Nephron (organoid): ENCODE results near the gene MAD1L1.

Source experiments
- H3K27ac Mint-ChIP-seq, 3 experiments: 2 replicates each; pipeline ENCODE4 v1.8.0; 2020; ENCODE audit warnings: mixed read lengths in 3 of 3, mild to moderate bottlenecking in 2 of 3, moderate library complexity in 1 of 3
- H3K27me3 Mint-ChIP-seq: 2 replicates; pipeline ENCODE4 v1.8.0; 2021; ENCODE audit warnings: low read depth, mild to moderate bottlenecking, moderate library complexity, mixed read lengths
- H3K36me3 Mint-ChIP-seq: 2 replicates; pipeline ENCODE4 v1.8.0; 2020; ENCODE audit warnings: low read depth, mixed read lengths
- H3K4me1 Mint-ChIP-seq: 2 replicates; pipeline ENCODE4 v1.8.0; 2020; ENCODE audit warnings: mixed read lengths
- H3K4me3 Mint-ChIP-seq, 3 experiments: 2 replicates each; pipeline ENCODE4 v1.8.0; 2020; ENCODE audit warnings: mild to moderate bottlenecking in 3 of 3, mixed read lengths in 3 of 3, moderate library complexity in 2 of 3
- H3K9me3 Mint-ChIP-seq: 2 replicates; pipeline ENCODE4 v1.8.0; 2020; ENCODE audit warnings: mixed read lengths
- TF ChIP-seq, protein P1 (sequence below), 3 experiments: fragments of 200-600 bp; sonication (generic); IDR thresholded peaks; one replicate each; pipeline ENCODE4 v1.5.0; 2021; ENCODE audit warnings: antibody characterized with exemption in 3 of 3; ENCODE audit not compliant: unreplicated experiment in 3 of 3

The MAD1L1 gene

DNA sequence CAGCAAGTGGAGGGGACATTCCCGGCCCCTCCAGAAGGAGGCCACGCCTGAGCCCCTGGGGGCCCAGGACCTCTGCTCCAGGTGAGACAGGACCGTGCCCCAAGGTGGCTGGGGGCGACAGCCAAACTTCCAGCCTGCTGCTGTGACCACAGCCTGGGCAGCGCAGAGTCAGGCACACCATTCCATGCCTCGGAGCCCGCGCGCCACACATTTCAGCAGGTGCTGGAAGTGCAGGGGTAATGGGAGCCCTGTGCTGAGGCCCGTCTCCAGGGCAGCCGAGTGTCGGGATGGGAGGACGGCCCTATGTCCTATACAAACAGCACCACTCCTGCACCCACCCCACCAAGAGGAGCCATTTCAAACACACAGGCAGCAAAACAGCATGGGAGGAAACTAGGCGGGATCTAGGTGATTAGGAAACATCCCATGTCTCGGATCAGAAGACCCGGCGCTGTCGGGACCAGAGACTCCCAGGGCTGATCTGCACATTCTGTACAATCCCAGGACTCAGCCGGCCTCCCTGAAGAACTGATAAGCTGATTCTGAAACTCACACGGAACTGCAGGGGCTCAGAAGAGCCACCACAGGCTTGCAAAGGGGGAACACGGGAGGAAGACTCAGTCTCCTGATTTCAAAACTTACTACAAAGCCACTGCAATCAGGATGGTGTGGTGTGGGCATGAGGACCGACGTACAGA lies 290.4 kb downstream of the MAD1L1 start:
- peak overlapping the region in 1 of 3 experiments; percentile 48 for H3K27ac Mint-ChIP-seq
- peaks cover 9% of the 10 kb centered on the region for H3K36me3 Mint-ChIP-seq
- H3K27me3 Mint-ChIP-seq = peaks cover 10% of the 10 kb centered on the region
- peaks cover 3% of the 10 kb centered on the region for H3K9me3 Mint-ChIP-seq
- TF ChIP-seq, protein P1, sequence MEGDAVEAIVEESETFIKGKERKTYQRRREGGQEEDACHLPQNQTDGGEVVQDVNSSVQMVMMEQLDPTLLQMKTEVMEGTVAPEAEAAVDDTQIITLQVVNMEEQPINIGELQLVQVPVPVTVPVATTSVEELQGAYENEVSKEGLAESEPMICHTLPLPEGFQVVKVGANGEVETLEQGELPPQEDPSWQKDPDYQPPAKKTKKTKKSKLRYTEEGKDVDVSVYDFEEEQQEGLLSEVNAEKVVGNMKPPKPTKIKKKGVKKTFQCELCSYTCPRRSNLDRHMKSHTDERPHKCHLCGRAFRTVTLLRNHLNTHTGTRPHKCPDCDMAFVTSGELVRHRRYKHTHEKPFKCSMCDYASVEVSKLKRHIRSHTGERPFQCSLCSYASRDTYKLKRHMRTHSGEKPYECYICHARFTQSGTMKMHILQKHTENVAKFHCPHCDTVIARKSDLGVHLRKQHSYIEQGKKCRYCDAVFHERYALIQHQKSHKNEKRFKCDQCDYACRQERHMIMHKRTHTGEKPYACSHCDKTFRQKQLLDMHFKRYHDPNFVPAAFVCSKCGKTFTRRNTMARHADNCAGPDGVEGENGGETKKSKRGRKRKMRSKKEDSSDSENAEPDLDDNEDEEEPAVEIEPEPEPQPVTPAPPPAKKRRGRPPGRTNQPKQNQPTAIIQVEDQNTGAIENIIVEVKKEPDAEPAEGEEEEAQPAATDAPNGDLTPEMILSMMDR (IDR thresholded peaks at IDR 0.05; ENCODE audit: unreplicated experiment in 3 of 3) = no peak
- peaks cover 16% of the 10 kb centered on the region for H3K4me1 Mint-ChIP-seq
- H3K4me3 Mint-ChIP-seq = no peak overlapping the region

DNA sequence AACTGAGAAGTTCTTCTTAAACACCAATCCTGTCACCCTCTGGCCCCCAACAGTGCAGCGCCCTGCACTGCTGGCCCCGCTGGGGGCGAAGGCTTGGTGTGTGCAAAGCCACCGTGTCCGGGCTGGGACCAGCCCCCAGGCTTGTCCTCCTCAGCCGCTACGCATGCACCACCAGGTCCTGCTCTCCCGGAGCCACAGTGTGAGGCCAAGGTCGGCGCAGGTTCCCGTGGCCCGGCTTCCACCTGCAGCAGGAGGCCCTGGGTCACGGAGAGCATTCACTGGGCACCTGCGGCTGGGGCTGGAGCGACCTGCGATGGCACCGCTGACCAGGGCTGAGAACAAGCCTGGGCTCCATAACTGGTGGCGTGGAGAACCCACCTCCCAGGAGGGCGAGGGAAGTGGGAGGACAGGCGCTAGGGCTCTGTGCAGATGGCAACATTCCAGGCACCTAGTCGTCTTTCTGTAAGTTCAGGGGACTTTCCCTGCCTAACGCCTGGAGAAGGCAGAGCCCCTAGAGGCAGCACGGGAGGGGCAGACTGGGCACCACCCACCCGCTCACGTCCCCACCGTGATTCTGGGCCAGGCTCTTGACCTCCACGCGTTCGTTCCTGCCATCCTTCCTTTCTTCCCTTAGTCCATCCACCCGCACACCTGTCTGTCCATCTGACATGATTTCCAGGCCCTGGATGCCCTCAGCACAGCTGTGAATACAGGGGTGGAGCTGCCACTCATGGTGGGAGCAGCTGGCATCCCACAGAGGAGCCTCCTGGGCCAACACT lies 291.1 kb downstream of the MAD1L1 start:
- peaks cover 9% of the 10 kb centered on the region for H3K36me3 Mint-ChIP-seq
- H3K4me3 Mint-ChIP-seq = no peak overlapping the region
- peak overlapping the region in 1 of 3 experiments; percentile 21 for H3K27ac Mint-ChIP-seq
- peaks cover 16% of the 10 kb centered on the region for H3K4me1 Mint-ChIP-seq
- TF ChIP-seq, protein P1 (IDR thresholded peaks at IDR 0.05; ENCODE audit: unreplicated experiment in 3 of 3) = no peak
- H3K27me3 Mint-ChIP-seq = peaks cover 10% of the 10 kb centered on the region
- peaks cover 3% of the 10 kb centered on the region for H3K9me3 Mint-ChIP-seq

DNA sequence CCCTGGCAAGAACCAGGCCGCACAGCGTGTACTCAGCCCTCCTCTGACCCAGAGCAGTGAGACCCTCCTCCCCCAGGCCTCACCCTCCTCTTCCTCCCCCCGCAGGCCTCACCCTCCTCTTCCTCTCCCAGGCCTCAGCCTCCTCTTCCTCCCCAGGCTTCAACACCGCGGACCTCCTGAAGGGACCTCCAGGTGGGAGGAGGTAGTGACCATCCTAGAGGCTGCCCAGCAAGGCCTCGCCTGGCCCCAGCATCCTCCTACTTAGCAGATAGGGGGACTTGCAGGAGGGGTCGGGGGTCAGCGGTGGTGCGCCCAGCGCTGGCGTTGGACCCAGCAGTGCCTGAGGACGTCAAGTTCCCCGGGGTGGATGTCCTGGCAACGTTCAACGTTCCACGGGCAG lies 291.9 kb downstream of the MAD1L1 start:
- Mint-ChIP-seq H3K36me3 (peaks cover 9% of the 10 kb centered on the region), H3K4me1 (peaks cover 16% of the 10 kb centered on the region), H3K27ac (no peak overlapping the region), H3K27me3 (peaks cover 10% of the 10 kb centered on the region), H3K4me3 (no peak overlapping the region), H3K9me3 (peaks cover 3% of the 10 kb centered on the region)
- TF ChIP-seq, protein P1 (IDR thresholded peaks at IDR 0.05; ENCODE audit: unreplicated experiment in 3 of 3) = no peak

DNA sequence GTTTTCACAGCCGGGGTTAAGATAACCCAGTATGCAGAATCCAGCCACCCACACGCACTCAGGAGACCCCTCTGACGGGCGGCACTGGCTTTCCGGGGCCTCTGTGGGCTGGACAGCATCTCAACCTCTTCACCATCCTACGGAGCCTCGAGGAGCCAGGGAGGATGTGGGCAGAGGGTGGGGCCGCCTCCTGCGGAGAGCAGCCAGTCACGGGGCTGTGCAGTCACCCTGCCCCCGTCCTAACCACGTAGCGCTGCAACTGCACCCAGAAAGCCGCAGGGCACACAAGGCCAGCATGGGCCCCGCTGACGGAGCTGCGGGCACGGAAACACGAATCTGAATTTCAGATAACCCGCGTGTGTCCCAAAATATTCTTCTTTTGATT lies 292.4 kb downstream of the MAD1L1 start:
- Mint-ChIP-seq H3K4me3 (no peak overlapping the region), H3K36me3 (peaks cover 9% of the 10 kb centered on the region), H3K27ac (no peak overlapping the region), H3K9me3 (peaks cover 3% of the 10 kb centered on the region), H3K4me1 (peaks cover 16% of the 10 kb centered on the region), H3K27me3 (peaks cover 10% of the 10 kb centered on the region)
- TF ChIP-seq, protein P1 (IDR thresholded peaks at IDR 0.05; ENCODE audit: unreplicated experiment in 3 of 3) = no peak

DNA sequence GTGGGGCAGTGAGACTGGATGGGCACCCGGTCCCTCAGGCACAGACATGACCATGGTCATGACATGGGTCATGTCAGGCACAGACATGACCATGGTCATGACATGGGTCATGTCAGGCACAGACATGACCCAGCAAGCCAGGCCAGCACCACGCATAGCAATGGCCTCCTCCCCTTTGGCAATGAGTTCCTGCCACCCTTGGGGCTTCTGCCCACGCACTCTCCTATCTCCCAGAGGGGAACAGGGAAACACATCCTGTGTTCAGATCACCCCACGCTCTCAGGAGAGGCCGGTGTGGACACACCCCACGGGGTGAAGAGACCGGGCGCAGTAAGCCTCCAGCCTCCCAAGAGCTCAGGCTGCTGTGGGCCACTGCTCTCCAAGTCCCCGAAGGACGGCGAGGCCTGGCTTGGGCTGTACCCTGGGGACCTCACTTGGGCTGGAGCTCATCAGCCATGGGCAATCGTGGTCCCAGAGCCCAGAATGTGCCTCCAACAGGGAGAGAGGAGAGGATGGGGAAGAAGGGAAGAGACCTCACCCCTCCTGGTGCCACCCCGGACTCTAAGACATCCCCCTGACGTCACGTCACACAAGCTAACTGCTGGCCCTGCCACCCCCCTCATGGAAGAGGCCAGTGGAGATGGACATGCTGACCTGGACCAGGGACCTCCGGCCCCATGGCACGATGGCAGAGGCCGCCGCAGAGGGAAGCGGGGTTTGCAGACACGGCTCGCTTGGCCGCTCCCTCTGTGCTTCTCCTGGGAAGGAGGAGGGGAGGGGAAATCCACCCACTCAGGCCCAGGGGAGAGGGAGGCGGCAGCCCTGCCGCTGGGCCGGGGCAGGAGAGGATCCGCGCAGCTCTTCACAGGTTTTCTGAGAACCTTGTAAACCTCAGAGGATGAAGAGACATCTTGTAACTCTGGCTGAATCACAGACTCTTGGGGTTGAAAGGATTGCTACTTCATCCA lies 293.0 kb downstream of the MAD1L1 start:
- no peak overlapping the region for H3K27ac Mint-ChIP-seq
- peaks cover 4% of the 10 kb centered on the region for H3K9me3 Mint-ChIP-seq
- H3K4me3 Mint-ChIP-seq = no peak overlapping the region
- H3K36me3 Mint-ChIP-seq = peaks cover 11% of the 10 kb centered on the region
- peaks cover 10% of the 10 kb centered on the region for H3K27me3 Mint-ChIP-seq
- TF ChIP-seq, protein P1 (IDR thresholded peaks at IDR 0.05; ENCODE audit: unreplicated experiment in 3 of 3) = no peak
- peaks cover 16% of the 10 kb centered on the region for H3K4me1 Mint-ChIP-seq
